OCI-LY1 (cell line): ENCODE data around the gene HOMER1.

Experiments used
- H2AFZ ChIP-seq: fragments of 200-600 bp; sonication (generic), shearing (Covaris generic); 2 replicates; pipeline ENCODE4 v1.6.0; 2014; ENCODE audit warnings: antibody characterized with exemption, mild to moderate bottlenecking, low read length
- H3F3A ChIP-seq: fragments of 200-600 bp; sonication (generic), shearing (Covaris generic); 2 replicates; pipeline ENCODE4 v1.6.0; 2014; ENCODE audit warnings: mild to moderate bottlenecking, antibody characterized with exemption, low read length, moderate library complexity; ENCODE audit not compliant: insufficient read depth
- H3K27ac ChIP-seq: fragments of 200-600 bp; sonication (generic); 2 replicates; pipeline ENCODE4 v1.5.1; 2014; ENCODE audit warnings: low read length, mixed run types, mild to moderate bottlenecking, low read depth; ENCODE audit not compliant: poor library complexity, severe bottlenecking
- H3K27me3 ChIP-seq: fragments of 200-600 bp; sonication (generic); 2 replicates; pipeline ENCODE4 v1.6.0; 2014; ENCODE audit warnings: antibody characterized with exemption, mild to moderate bottlenecking, low read length, moderate library complexity; ENCODE audit not compliant: insufficient read depth
- H3K36me3 ChIP-seq: fragments of 200-600 bp; sonication (generic); 2 replicates; pipeline ENCODE4 v1.6.1; 2014; ENCODE audit warnings: mild to moderate bottlenecking, antibody characterized with exemption, low read length, moderate library complexity, mixed read lengths; ENCODE audit not compliant: insufficient read depth
- H3K4me1 ChIP-seq: fragments of 200-600 bp; sonication (generic); 2 replicates; pipeline ENCODE4 v1.5.1; 2014; ENCODE audit warnings: mild to moderate bottlenecking, low read length, moderate library complexity; ENCODE audit not compliant: insufficient read depth, severe bottlenecking
- H3K4me2 ChIP-seq: fragments of 200-600 bp; sonication (generic), shearing (Covaris generic); 2 replicates; pipeline ENCODE4 v1.6.1; 2014; ENCODE audit warnings: low read length
- H3K4me3 ChIP-seq: fragments of 200-600 bp; sonication (generic); 2 replicates; pipeline ENCODE4 v1.5.1; 2014; ENCODE audit warnings: low read length, low read depth, mild to moderate bottlenecking, mixed read lengths; ENCODE audit not compliant: poor library complexity, severe bottlenecking
- H3K79me2 ChIP-seq: fragments of 200-600 bp; shearing (Covaris generic); 2 replicates; pipeline ENCODE4 v1.6.1; 2016; ENCODE audit warnings: mixed run types, low read length, mixed read lengths; ENCODE audit not compliant: insufficient read depth
- H3K9ac ChIP-seq: fragments of 200-600 bp; sonication (generic), shearing (Covaris generic); 2 replicates; pipeline ENCODE4 v1.6.1; 2014; ENCODE audit warnings: mild to moderate bottlenecking, low read length, mixed read lengths
- H3K9me2 ChIP-seq: fragments of 200-600 bp; sonication (generic), shearing (Covaris generic); 2 replicates; pipeline ENCODE4 v1.6.1; 2014; ENCODE audit warnings: low read depth, mild to moderate bottlenecking, low read length, mixed read lengths
- H3K9me3 ChIP-seq: fragments of 200-600 bp; shearing (Covaris generic); 2 replicates; pipeline ENCODE4 v1.6.1; 2014; ENCODE audit warnings: low read length, mixed read lengths
- H4K20me1 ChIP-seq: fragments of 200-600 bp; sonication (generic), shearing (Covaris generic); 2 replicates; pipeline ENCODE4 v1.6.0; 2016; ENCODE audit warnings: mild to moderate bottlenecking, low read length; ENCODE audit not compliant: insufficient read depth
- EZH2 ChIP-seq: fragments of 200-600 bp; sonication (generic), shearing (Covaris generic); IDR thresholded peaks from 2 replicates; pipeline ENCODE4 v1.8.0; 2017; ENCODE audit warnings: borderline replicate concordance, mixed run types, mild to moderate bottlenecking, antibody characterized with exemption, low read length, moderate library complexity, mixed read lengths
- TF ChIP-seq, protein P1 (sequence below): fragments of 200-600 bp; sonication (generic), shearing (Covaris generic); IDR thresholded peaks from 2 replicates; pipeline ENCODE4 v1.5.1; 2017; ENCODE audit warnings: mild to moderate bottlenecking, antibody characterized with exemption, low read length, moderate library complexity, mixed read lengths

HOMER1 gene

DNA sequence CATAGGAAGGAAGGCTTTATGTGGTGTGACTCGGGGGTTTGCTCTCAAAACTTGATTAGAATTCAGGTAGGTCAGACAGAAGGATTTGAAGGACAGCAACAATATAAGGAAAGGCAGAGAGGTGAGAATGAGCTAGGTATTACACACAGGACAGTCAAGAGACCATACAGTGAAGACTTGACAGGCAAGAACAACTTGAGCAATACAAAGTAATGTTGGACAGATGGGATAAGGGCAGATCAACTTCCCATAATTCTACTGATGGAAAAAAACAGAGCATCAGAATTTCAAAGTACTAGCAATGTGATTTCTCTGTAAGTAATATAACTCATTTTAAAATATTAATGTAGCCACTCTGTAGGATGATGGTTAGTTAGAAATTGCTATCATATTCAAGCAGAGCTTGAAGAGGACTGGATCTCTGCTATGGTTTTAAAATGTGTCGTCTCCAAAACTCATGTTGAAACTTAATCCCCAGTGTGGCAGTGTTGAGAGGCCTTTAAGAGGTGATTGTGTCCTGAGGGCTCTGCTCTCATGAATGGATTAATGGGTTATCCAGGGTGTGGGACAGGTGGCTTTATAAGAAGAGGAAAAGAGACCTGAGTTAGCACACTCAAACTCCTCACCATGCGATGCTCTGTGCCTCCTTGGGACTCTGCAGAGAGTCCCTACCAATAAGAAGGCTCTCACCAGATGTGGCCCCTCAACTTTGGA lies 22.4 kb upstream of the HOMER1 start:
- H3K36me3 ChIP-seq, result no peaks in the 10 kb centered on the region
- no peaks in the 10 kb centered on the region for H3K4me1 ChIP-seq
- H3K4me3 ChIP-seq, result no peak overlapping the region
- no peak overlapping the region for H3K27ac ChIP-seq
- H3K9me2 ChIP-seq, result no peaks in the 10 kb centered on the region
- no peaks in the 10 kb centered on the region for H4K20me1 ChIP-seq
- H3F3A ChIP-seq, result no peaks in the 10 kb centered on the region
- H3K79me2 ChIP-seq, result no peaks in the 10 kb centered on the region
- H3K27me3 ChIP-seq, result no peaks in the 10 kb centered on the region; the same call in 1 of the 2 replicates
- H3K4me2 ChIP-seq, result no peak overlapping the region
- H3K9ac ChIP-seq, result no peak overlapping the region
- no peak overlapping the region for H2AFZ ChIP-seq
- no peaks in the 10 kb centered on the region for H3K9me3 ChIP-seq
- no peak for TF ChIP-seq EZH2
- TF ChIP-seq, protein P1, sequence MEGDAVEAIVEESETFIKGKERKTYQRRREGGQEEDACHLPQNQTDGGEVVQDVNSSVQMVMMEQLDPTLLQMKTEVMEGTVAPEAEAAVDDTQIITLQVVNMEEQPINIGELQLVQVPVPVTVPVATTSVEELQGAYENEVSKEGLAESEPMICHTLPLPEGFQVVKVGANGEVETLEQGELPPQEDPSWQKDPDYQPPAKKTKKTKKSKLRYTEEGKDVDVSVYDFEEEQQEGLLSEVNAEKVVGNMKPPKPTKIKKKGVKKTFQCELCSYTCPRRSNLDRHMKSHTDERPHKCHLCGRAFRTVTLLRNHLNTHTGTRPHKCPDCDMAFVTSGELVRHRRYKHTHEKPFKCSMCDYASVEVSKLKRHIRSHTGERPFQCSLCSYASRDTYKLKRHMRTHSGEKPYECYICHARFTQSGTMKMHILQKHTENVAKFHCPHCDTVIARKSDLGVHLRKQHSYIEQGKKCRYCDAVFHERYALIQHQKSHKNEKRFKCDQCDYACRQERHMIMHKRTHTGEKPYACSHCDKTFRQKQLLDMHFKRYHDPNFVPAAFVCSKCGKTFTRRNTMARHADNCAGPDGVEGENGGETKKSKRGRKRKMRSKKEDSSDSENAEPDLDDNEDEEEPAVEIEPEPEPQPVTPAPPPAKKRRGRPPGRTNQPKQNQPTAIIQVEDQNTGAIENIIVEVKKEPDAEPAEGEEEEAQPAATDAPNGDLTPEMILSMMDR, result no peak

DNA sequence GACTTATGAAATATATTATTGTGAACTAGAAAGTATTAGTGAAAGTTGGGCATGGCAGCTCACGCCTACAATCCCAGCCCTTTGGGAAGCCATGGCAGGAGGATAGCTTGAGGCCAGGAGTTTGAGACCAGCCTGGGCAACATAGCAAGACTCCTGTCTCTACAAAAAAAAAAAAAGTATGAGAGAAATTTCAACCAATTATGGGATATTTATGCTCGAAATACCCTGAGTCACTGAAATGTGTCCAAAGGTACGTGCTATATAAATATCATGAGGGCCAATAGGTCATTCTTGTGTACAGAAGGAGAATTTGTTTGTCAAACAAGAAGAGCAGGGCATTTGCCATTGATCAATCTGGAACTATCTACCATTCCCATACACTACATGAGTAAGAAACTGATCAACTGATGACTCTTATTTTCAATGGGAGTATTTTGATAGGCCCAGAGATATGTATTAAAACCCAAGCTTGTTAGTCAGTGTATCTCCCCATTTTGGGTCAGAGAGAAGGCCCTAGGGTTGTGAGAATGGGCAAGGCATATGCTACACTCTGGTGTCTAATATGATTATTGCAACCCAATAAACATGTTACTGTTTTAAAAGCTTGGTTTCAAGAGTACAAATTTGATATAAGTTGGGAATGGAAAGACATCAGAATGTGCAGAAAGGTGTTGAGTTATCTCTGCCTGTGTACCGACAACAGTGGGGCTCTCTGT lies 21.7 kb upstream of the HOMER1 start:
- Histone ChIP-seq H3K27me3 (no peaks in the 10 kb centered on the region; the same call in 1 of the 2 replicates), H3K9me2 (no peaks in the 10 kb centered on the region), H3K9me3 (no peaks in the 10 kb centered on the region), H3K4me2 (no peak overlapping the region), H4K20me1 (no peaks in the 10 kb centered on the region), H3K4me1 (no peaks in the 10 kb centered on the region), H3K36me3 (no peaks in the 10 kb centered on the region), H3F3A (no peaks in the 10 kb centered on the region), H3K9ac (no peak overlapping the region), H3K27ac (no peak overlapping the region), H3K79me2 (no peaks in the 10 kb centered on the region), H2AFZ (no peak overlapping the region), H3K4me3 (no peak overlapping the region)
- no peak for TF ChIP-seq EZH2
- TF ChIP-seq, protein P1, result no peak; the same call in 1 of the 2 replicates

DNA sequence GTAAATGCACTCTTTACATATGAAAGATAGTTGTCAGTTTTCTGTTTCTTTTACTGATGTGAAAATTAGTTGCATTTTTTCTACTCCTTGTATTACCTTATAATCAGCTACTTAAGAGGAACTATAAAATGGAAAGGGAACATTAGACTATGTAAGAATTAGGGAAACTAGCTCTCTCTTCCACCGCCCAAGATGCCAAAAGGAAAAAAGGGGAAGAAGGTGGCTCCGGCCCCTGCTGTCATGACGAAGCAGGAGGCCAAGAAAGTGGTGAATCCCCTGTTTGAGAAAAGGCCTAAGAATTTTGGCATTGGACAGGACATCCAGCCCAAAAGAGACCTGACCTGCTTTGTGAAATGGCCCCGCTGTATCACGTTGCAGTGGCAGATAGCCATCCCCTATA lies 15.2 kb upstream of the HOMER1 start:
- H3K4me1 ChIP-seq, result no peaks in the 10 kb centered on the region
- no peak for TF ChIP-seq EZH2
- TF ChIP-seq, protein P1, result no peak
- no peak overlapping the region for H3K4me3 ChIP-seq
- no peak overlapping the region for H2AFZ ChIP-seq
- no peaks in the 10 kb centered on the region for H4K20me1 ChIP-seq
- H3K9me2 ChIP-seq, result no peaks in the 10 kb centered on the region
- no peak overlapping the region for H3K27ac ChIP-seq
- no peaks in the 10 kb centered on the region for H3F3A ChIP-seq
- H3K9ac ChIP-seq, result no peak overlapping the region
- H3K9me3 ChIP-seq, result no peaks in the 10 kb centered on the region
- no peaks in the 10 kb centered on the region for H3K36me3 ChIP-seq
- no peaks in the 10 kb centered on the region; the same call in 1 of the 2 replicates for H3K27me3 ChIP-seq
- no peak overlapping the region for H3K4me2 ChIP-seq
- H3K79me2 ChIP-seq, result no peaks in the 10 kb centered on the region
